ENCODE data around the gene ARHGAP31.
A peak's percentile ranks its signal among the peaks of the same experiment; 100 is the strongest.

ARHGAP31 gene

GRCh38 chr3:119468041-119468440 lies 173.9 kb downstream of the ARHGAP31 start:
- Histone ChIP-seq H3K4me3 (ENCODE audit: low read depth, low read length, poor library complexity, severe bottlenecking) (peak overlapping the region; percentile 96), H3K9ac (ENCODE audit: low read length) (peak overlapping the region; percentile 92), H3K4me2 (ENCODE audit: low read length) (peak overlapping the region; percentile 99)

GRCh38 chr3:119469418-119470189 lies 175.4 kb downstream of the ARHGAP31 start:
- peaks cover 22% of the 10 kb centered on the region; the same call in 1 of the 2 replicates for H3K36me3 ChIP-seq (ENCODE audit: insufficient read depth, low read length)
- H3K9me2 ChIP-seq (ENCODE audit: low read depth, low read length): no peaks in the 10 kb centered on the region
- TF ChIP-seq CTCF (IDR thresholded peaks at IDR 0.05; ENCODE audit: low read length): no peak; the same call in 1 of the 2 replicates
- no peak for TF ChIP-seq EZH2 (IDR thresholded peaks at IDR 0.05; ENCODE audit: borderline replicate concordance, low read length)
- no peaks in the 10 kb centered on the region for H3K27me3 ChIP-seq (ENCODE audit: insufficient read depth, low read length)
- H3K9me3 ChIP-seq (ENCODE audit: low read length): no peaks in the 10 kb centered on the region
- H3K27ac ChIP-seq (ENCODE audit: low read depth, low read length, poor library complexity, severe bottlenecking): peak overlapping the region; percentile 61
- H3K9ac ChIP-seq (ENCODE audit: low read length): peak overlapping the region; percentile 92
- H3K4me1 ChIP-seq (ENCODE audit: insufficient read depth, low read length, severe bottlenecking): peaks cover 25% of the 10 kb centered on the region
- H3K4me3 ChIP-seq (ENCODE audit: low read depth, low read length, poor library complexity, severe bottlenecking): peak overlapping the region; percentile 96
- H2AFZ ChIP-seq (ENCODE audit: low read length): peak overlapping the region; percentile 79; the same call in 1 of the 2 replicates
- H3K79me2 ChIP-seq (ENCODE audit: insufficient read depth, low read length): no peaks in the 10 kb centered on the region
- no peaks in the 10 kb centered on the region for H3F3A ChIP-seq (ENCODE audit: insufficient read depth, low read length)
- H3K4me2 ChIP-seq (ENCODE audit: low read length): peak overlapping the region; percentile 99
- H4K20me1 ChIP-seq (ENCODE audit: insufficient read depth, low read length): no peaks in the 10 kb centered on the region

More at GRCh38 chr3:119468041-119468440, 173.9 kb downstream of the ARHGAP31 start:
- Histone ChIP-seq H3K79me2 (ENCODE audit: insufficient read depth, low read length) (peaks cover 3% of the 10 kb centered on the region), H3K36me3 (ENCODE audit: insufficient read depth, low read length) (peaks cover 17% of the 10 kb centered on the region; the same call in 1 of the 2 replicates), H3K9me3 (ENCODE audit: low read length) (no peaks in the 10 kb centered on the region), H3F3A (ENCODE audit: insufficient read depth, low read length) (no peaks in the 10 kb centered on the region), H3K4me1 (ENCODE audit: insufficient read depth, low read length, severe bottlenecking) (peaks cover 33% of the 10 kb centered on the region), H4K20me1 (ENCODE audit: insufficient read depth, low read length) (no peaks in the 10 kb centered on the region), H2AFZ (ENCODE audit: low read length) (peak overlapping the region; percentile 79), H3K27me3 (ENCODE audit: insufficient read depth, low read length) (no peaks in the 10 kb centered on the region), H3K9me2 (ENCODE audit: low read depth, low read length) (no peaks in the 10 kb centered on the region), H3K27ac (ENCODE audit: low read depth, low read length, poor library complexity, severe bottlenecking) (peak overlapping the region; percentile 61)
- TF ChIP-seq EZH2 (IDR thresholded peaks at IDR 0.05; ENCODE audit: borderline replicate concordance, low read length) (no peak), CTCF (IDR thresholded peaks at IDR 0.05; ENCODE audit: low read length) (no peak)
